B cell (primary cell): Measurements from ENCODE around the gene C1QTNF6. TPM values are rescaled to one million over a fixed set of nuclear protein-coding genes. Genes with fewer than 3 reads are reported as not detected.

ENCODE experiments used
- ATAC-seq: fragments of 200-7000 bp; cut with Tn5 transposase; one replicate; pipeline ENCODE4 v1.10.0; 2021; ENCODE audit warnings: low read depth, mild to moderate bottlenecking, moderate number of reproducible peaks, moderate library complexity
- CTCF ChIA-PET: fragments of 350-600 bp; sonication (Branson Sonifier 250); formaldehyde crosslinking; loops from one replicate; lab custom pipeline; 2021; ENCODE audit warnings: antibody characterized with exemption, inconsistent platforms; lab: Charles Lee
- POLR2A ChIA-PET: fragments of 350-600 bp; sonication (Branson Sonifier 250); formaldehyde crosslinking; loops from one replicate; lab custom pipeline; 2021; ENCODE audit warnings: antibody characterized with exemption; lab: Charles Lee
- DNase-seq: peaks from one replicate; pipeline ENCODE4 v3.0.0; 2013
- H2AFZ ChIP-seq: 2 replicates; pipeline ENCODE4 v1.6.1; 2012; ENCODE audit warnings: mild to moderate bottlenecking, low read depth, low read length; ENCODE audit not compliant: insufficient read depth, poor library complexity, severe bottlenecking
- H3K27ac ChIP-seq, 2 donors: 1 replicate in 1 of 2; 2 replicates in 1 of 2; pipeline ENCODE4 v1.5.1; 2012 to 2013; ENCODE audit warnings: low read length in 2 of 2, mild to moderate bottlenecking in 2 of 2, moderate library complexity in 1 of 2
- H3K27me3 ChIP-seq, 4 experiments: fragments of 200-600 bp in 1 of 4; sonication (generic) in 1 of 4; replicated peaks in 1 of 4; 1 replicate in 2 of 4; 2 replicates in 2 of 4; pipeline versions ENCODE4 v1.6.1 to v1.7.0; 2013 to 2016; ENCODE audit warnings: low read length in 3 of 4, mild to moderate bottlenecking in 2 of 4, mixed read lengths in 1 of 4, moderate library complexity in 1 of 4; ENCODE audit not compliant: insufficient read depth in 4 of 4, control insufficient read depth in 3 of 4; ENCODE audit errors: control extremely low read depth in 1 of 4
- H3K36me3 ChIP-seq, 2 experiments: replicated peaks in 1 of 2; 1 replicate in 1 of 2; 2 replicates in 1 of 2; pipeline versions ENCODE4 v1.6.1 to v1.7.1; 2013; ENCODE audit warnings: low read length in 1 of 2; ENCODE audit not compliant: insufficient read depth in 2 of 2, control insufficient read depth in 1 of 2; ENCODE audit errors: control extremely low read depth in 1 of 2, extremely low read depth in 1 of 2
- H3K4me1 ChIP-seq, 2 donors: fragments of 200-600 bp in 1 of 2; sonication (generic) in 1 of 2; 1 replicate in 1 of 2; 2 replicates in 1 of 2; pipeline versions ENCODE4 v1.5.1 to v1.6.1; 2013 to 2017; ENCODE audit warnings: low read length in 2 of 2; ENCODE audit not compliant: control insufficient read depth in 2 of 2, insufficient read depth in 2 of 2
- H3K4me2 ChIP-seq: replicated peaks from 2 replicates; pipeline ENCODE3; 2012; ENCODE audit warnings: mild to moderate bottlenecking, low read depth, low read length; ENCODE audit not compliant: poor library complexity, severe bottlenecking
- H3K4me3 ChIP-seq, 5 experiments: fragments of 200-600 bp in 1 of 5; sonication (generic) in 1 of 5; 1 replicate in 3 of 5; 2 replicates in 2 of 5; pipeline versions ENCODE4 v1.5.1 to v1.7.0; 2011 to 2016; ENCODE audit warnings: low read length in 4 of 5, mild to moderate bottlenecking in 4 of 5, low read depth in 2 of 5, control low read depth in 1 of 5, moderate library complexity in 1 of 5; ENCODE audit not compliant: insufficient read depth in 1 of 5; ENCODE audit errors: control extremely low read depth in 1 of 5, extremely low read depth in 1 of 5
- H3K79me2 ChIP-seq: fragments of 200-600 bp; sonication (generic); one replicate; pipeline ENCODE4 v1.6.0; 2016; ENCODE audit warnings: low read length; ENCODE audit not compliant: control insufficient read depth, insufficient read depth
- H3K9ac ChIP-seq: fragments of 200-600 bp; sonication (generic); 2 replicates; pipeline ENCODE4 v1.6.1; 2017; ENCODE audit warnings: mild to moderate bottlenecking, low read length, moderate library complexity
- H3K9me3 ChIP-seq, 3 donors: one replicate each; pipeline versions ENCODE4 v1.6.1 to v1.7.1; 2013; ENCODE audit warnings: low read length in 2 of 3; ENCODE audit not compliant: control insufficient read depth in 2 of 3, insufficient read depth in 1 of 3; ENCODE audit errors: control extremely low read depth in 1 of 3
- H4K20me1 ChIP-seq: 2 replicates; pipeline ENCODE4 v1.6.0; 2012; ENCODE audit warnings: mild to moderate bottlenecking, low read length; ENCODE audit not compliant: insufficient read depth, control insufficient read depth, poor library complexity, severe bottlenecking
- H3K27ac Mint-ChIP-seq: one replicate; pipeline ENCODE4 v1.8.0; 2021; ENCODE audit warnings: mixed read lengths
- H3K27me3 Mint-ChIP-seq: one replicate; pipeline ENCODE4 v1.8.0; 2021; ENCODE audit warnings: mixed read lengths
- H3K4me1 Mint-ChIP-seq: one replicate; pipeline ENCODE4 v1.8.0; 2021; ENCODE audit warnings: mixed read lengths
- H3K4me3 Mint-ChIP-seq: one replicate; pipeline ENCODE4 v1.8.0; 2021; ENCODE audit warnings: mixed read lengths
- H3K9me3 Mint-ChIP-seq: one replicate; pipeline ENCODE4 v1.8.0; 2022; ENCODE audit warnings: mixed read lengths; ENCODE audit not compliant: insufficient read depth
- CTCF ChIP-seq: fragments of 200-600 bp; IDR thresholded peaks from one replicate; pipeline ENCODE4 v1.8.0; 2022; ENCODE audit warnings: antibody characterized with exemption, mild to moderate bottlenecking
- EZH2 ChIP-seq: IDR thresholded peaks from 2 replicates; pipeline ENCODE4 v1.6.1; 2012; ENCODE audit warnings: borderline replicate concordance, low read depth, mild to moderate bottlenecking, moderate library complexity, low read length; ENCODE audit not compliant: insufficient read depth, poor library complexity, severe bottlenecking
- WGBS: methylation state at CpG from one replicate; pipeline ENCODE4 v1.1.5; 2013; ENCODE audit warnings: missing lambda C conversion rate; ENCODE audit not compliant: insufficient coverage; 5-methylcytosine and 5-hydroxymethylcytosine counted together
- intact Hi-C: fragments of 100-400 bp; cut with micrococcal nuclease; formaldehyde crosslinking; loops from one replicate; pipeline ENCODE4 v1.10.0; 2022
- polyA plus RNA-seq: library from polyadenylated mRNA; depleted of rRNA; stranded (reverse); fragments of >200 nt; gene quantifications from 2 replicates; pipeline ENCODE4 v1.2.3, GENCODE V29; 2012
- total RNA-seq, 2 donors: library from RNA; stranded (reverse); fragments of 120-200 nt in 1 of 2; gene quantifications; 1 replicate in 1 of 2; 2 replicates in 1 of 2; pipeline versions ENCODE4 v1.2.3 to v1.2.4, GENCODE V29; 2013 to 2022

The C1QTNF6 gene
- total and polyA plus RNA-seq, 2 donors (not counting 1 experiment from before 2014, with no cell fraction given): 18.5 to 33.9 TPM

DNA sequence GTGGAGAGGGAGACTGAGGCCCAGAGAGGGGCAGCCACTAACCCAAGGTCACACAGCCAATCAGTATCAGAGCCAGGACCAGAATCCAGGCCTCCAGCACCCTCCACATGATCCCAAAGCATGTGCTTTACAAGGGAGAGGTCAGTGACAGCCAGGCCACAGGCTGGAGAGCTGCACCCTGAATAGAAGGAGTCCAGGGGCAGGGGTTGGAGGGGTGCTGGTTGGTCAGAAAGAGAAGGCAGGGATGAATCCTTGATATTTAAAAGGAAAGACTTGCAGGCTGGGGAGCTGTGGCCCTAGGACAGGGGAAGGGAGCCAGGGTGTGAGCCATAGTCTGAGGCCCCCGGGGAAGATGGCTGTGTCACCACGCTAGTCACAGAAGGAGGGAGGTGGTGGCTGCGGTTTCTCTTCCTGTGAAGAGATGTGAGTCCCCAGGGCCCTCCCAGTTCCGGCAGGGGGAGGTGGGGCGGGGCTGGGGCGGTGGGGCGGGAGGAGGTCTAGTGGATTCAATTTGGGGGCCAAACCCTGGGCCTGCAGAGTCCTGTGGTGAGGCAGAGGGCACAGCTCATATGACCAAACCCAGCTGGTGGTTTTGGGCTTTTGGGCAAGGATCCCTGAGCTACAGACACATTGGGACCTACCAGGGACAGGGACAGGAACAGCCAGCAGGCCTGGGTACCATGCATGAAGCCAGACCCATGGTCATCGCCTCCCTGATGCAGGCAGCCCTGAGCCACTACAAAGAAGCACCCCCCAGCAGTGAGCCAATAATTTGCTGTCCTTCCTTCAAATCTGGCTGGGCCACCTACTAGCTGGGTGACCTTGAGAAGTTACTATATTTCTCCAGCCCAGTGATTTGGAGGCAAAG, 42.0 kb upstream of the C1QTNF6 start:
- Histone ChIP-seq H3K27ac (peak overlapping the region; percentile 91 to 96), H3K4me3 (peak overlapping the region; percentile 13 to 30 (median 18)), H3K36me3 (peaks cover 0 to 90% of the 10 kb centered on the region in 2 experiments), H3K9me3 (no peaks in the 10 kb centered on the region), H3K79me2 (peaks cover 65% of the 10 kb centered on the region), H4K20me1 (peaks cover 27% of the 10 kb centered on the region), H3K4me1 (peaks cover 85 to 95% of the 10 kb centered on the region in 2 donors), H3K27me3 (no peaks in the 10 kb centered on the region), H2AFZ (no peak overlapping the region), H3K4me2 (peak overlapping the region; percentile 81), H3K9ac (peak overlapping the region; percentile 49)
- WGBS: 2% methylated on average over 6 of the region's 8 CpGs
- Mint-ChIP-seq H3K9me3 (no peaks in the 10 kb centered on the region), H3K4me1 (peaks cover 88% of the 10 kb centered on the region), H3K4me3 (peak overlapping the region; percentile 86), H3K27ac (peak overlapping the region; percentile 100), H3K27me3 (no peaks in the 10 kb centered on the region)
- ATAC-seq (peak; percentile 87), DNase-seq (peak; percentile 85)
- CTCF ChIA-PET: interaction anchor here (0.8 to 7.2 kb wide), 9 partner anchors 8 to 228 kb away, joined by 3 to 95 read pairs (median 14); partner anchors contain the start of gene RAC2
- POLR2A ChIA-PET: interaction anchor here (1.3 to 4.0 kb wide), 7 partner anchors 8 to 80 kb away, joined by 3 to 58 read pairs (median 12); partner anchors contain the start of gene RAC2
- TF ChIP-seq EZH2: no peak
- intact Hi-C loops: loop anchor here (1.0 kb wide), 2 partner anchors 11 to 12 kb away; no protein-coding TSS in a partner anchor

DNA sequence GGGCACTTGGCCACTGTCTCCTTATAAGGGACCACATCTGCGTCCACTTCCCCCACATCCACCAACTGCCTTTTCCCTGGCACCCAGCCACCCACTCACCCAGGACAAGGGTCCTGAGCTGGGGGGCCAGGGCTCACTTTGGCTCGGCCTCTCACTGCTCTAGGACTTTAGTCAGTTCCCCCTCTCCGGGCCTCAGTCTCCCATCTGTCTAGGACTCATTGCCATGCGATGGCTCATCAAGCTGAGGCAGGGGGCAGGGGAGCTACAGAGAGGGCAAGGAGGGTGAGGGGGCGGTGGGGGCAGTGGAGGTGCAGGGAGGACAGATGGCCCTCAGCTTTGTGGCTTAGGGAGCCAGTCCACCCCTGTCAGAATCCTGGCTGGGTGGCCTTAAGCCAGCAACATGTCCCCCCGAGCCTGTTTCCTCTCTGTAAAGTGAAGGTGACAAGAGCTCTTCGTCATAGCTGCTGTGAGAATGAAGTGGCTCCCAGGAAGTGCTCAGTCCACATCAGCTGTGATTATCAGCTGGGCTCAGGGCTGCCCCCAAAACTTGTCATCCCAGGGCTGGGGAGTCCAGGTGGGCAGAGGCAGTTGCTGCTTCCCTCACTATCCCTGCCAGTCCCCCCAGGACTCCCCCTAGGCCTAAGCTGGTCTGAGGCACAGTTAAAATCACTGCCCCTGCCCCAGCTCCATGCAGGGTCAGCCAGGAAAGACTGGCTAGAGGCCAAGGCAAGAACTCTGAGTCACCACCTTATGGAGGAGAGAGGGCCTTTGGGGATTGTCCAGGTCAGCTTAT, 41.2 kb upstream of the C1QTNF6 start:
- Mint-ChIP-seq H3K4me3 (peak overlapping the region; percentile 86), H3K9me3 (no peaks in the 10 kb centered on the region), H3K27ac (peak overlapping the region; percentile 100), H3K27me3 (no peaks in the 10 kb centered on the region), H3K4me1 (peaks cover 88% of the 10 kb centered on the region)
- ATAC-seq (no peak), DNase-seq (no peak)
- peak overlapping the region in 2 of 5 experiments; percentile 28 to 30 for H3K4me3 ChIP-seq
- 54% methylated on average over 5 of the region's 7 CpGs for WGBS
- H3K4me2 ChIP-seq: peak overlapping the region; percentile 81
- no peaks in the 10 kb centered on the region for H3K27me3 ChIP-seq
- peaks cover 85 to 95% of the 10 kb centered on the region in 2 donors for H3K4me1 ChIP-seq
- ChIA-PET CTCF (interaction anchor here (0.7 to 7.2 kb wide), 11 partner anchors 9 to 229 kb away, joined by 3 to 95 read pairs (median 4); partner anchors contain the start of gene RAC2), POLR2A (interaction anchor here (2.2 to 4.0 kb wide), 5 partner anchors 11 to 29 kb away, joined by 5 to 58 read pairs (median 16); partner anchors contain the start of gene RAC2)
- H4K20me1 ChIP-seq: peaks cover 18% of the 10 kb centered on the region
- peaks cover 0 to 90% of the 10 kb centered on the region in 2 experiments for H3K36me3 ChIP-seq
- H3K9me3 ChIP-seq: peaks cover 0 to 6% (median 0%) of the 10 kb centered on the region in 3 donors
- TF ChIP-seq CTCF (no peak), EZH2 (no peak)
- H3K27ac ChIP-seq: peak overlapping the region; percentile 91 to 96
- intact Hi-C loops: no loop called here
- H2AFZ ChIP-seq: no peak overlapping the region
- peaks cover 60% of the 10 kb centered on the region for H3K79me2 ChIP-seq
- peak overlapping the region; percentile 49 for H3K9ac ChIP-seq
